KOPT-K1 (cell line): Measurements from ENCODE around the gene FAM110A.
A peak's percentile ranks its signal among the peaks of the same experiment; 100 is the strongest.
"Not testable (repeated sequence)": the region's sequence is repeated elsewhere in the genome, so short reads cannot be mapped to it uniquely, and the experiment has no call there.

ENCODE experiments used
- H3K27ac ChIP-seq: fragments of 200-600 bp; sonication (generic); 2 replicates; pipeline ENCODE4 v1.5.1; 2016; ENCODE audit warnings: antibody characterized with exemption, mild to moderate bottlenecking, low read depth, low read length; ENCODE audit not compliant: poor library complexity, severe bottlenecking
- H3K36me3 ChIP-seq: fragments of 200-600 bp; sonication (generic); 2 replicates; pipeline ENCODE4 v1.5.1; 2017; ENCODE audit warnings: antibody characterized with exemption, mild to moderate bottlenecking, low read length, moderate library complexity; ENCODE audit not compliant: insufficient read depth
- H3K9me3 ChIP-seq: fragments of 200-600 bp; sonication (generic); 2 replicates; pipeline ENCODE4 v1.5.1; 2017; ENCODE audit warnings: antibody characterized with exemption, low read length, mild to moderate bottlenecking; ENCODE audit not compliant: insufficient read depth, poor library complexity, severe bottlenecking

The FAM110A gene

DNA sequence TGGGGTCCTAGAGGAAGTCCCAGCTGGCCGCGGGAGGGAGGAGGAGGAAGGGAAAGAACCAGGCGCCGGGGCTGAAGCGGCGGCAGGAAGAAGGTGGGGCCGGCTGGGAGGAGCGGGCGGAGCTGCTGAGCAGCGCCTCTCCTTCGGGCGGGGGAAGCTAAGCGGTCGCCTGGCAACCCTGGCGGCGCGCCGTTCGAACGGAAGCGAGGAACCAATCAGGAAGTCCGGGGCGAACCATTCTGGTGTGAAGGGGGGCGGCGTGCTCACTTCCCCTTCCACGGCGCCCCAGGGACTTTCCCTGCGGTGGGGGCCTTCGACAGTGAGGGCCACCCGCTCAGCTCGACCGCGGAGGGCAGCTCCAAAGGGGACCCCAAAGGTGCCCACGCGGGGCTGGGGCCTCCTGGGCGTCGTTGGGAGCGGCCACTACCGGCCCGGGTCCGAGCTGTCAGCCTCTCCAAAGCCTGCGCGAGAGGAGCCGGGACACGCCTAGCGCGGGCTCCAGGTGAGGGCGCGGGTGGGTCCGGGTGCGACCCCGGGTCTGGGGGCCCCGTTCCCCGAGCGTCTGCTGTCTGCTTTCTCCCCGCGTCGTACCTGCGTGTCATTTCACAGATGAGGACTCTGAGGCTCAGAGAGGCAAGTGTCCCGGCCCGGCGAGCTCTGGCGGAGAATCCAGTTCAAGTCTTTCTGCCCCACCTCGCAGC lies at the start of gene FAM110A:
FAM110A (plus strand) TSS at position 266 of the 701 bp plus-strand sequence. CDS start 11,090 bp downstream, outside the sequence.
- peak within 1 kb of the TSS; percentile 92 for H3K27ac ChIP-seq
- no peaks in the 10 kb centered on the region for H3K9me3 ChIP-seq
- no peaks in the 10 kb centered on the region for H3K36me3 ChIP-seq

DNA sequence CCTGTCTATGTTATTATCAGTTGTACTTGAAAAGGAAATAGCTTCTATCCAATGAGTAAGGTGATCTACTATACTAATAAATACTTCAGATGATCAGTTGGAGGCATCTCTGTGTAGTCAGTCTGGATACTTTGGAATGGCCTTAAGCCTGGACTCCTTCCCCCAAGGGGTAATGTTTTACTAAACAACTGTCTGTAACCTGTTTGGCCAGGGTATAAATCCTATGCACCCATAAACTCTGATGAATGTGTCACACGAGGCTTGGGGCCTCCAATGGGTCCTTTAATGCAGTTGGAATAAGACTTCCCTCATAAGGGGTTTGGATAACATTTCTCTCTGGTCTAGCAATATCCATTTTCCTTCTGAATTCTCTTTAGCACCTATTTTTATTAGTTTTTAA lies 45.7 kb upstream of the FAM110A start:
- H3K9me3 ChIP-seq: peaks cover 57% of the 10 kb centered on the region
- no peaks in the 10 kb centered on the region for H3K36me3 ChIP-seq
- H3K27ac ChIP-seq: no peak overlapping the region

DNA sequence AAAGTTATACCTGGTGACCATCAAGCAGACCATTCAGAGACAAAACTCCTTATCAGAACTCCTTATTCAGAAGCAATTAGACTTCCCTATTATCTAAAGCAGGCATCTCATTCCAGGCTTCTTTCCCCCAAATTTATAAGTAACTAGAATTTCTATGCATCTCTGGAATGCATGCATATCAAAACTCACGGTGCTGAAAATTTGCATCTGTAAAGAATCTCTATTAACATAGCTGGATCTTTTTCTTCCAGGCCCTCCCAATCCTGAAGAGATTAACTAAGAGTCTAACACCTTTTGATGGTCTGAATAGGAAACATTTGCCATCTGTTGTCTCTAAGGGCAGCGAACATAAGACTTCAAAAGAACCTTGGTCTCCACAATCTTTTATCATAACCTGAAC lies 42.5 kb upstream of the FAM110A start:
- Histone ChIP-seq H3K27ac (no peak overlapping the region), H3K36me3 (no peaks in the 10 kb centered on the region), H3K9me3 (peaks cover 41% of the 10 kb centered on the region)

DNA sequence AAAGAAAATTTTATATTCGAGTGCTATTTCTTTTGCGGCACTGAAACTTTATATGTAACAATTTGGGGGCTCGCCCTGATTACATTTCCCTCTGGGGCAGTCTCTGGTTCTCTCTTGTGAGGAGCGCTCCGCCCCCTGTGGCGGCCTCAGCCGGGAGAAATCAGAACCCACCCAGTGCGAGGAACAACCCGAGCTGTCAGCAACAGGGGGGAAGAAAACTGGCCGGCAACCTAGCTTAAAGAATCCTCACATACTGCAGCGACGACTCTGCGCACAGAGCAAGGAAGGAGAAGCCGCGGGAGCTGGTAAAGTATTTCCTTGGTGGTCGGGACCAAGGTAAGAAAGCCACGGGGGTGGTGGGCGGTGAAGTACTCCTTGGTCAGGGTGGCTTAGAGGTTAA lies 41.3 kb upstream of the FAM110A start:
- no peaks in the 10 kb centered on the region for H3K36me3 ChIP-seq
- peaks cover 37% of the 10 kb centered on the region for H3K9me3 ChIP-seq
- no peak overlapping the region for H3K27ac ChIP-seq

DNA sequence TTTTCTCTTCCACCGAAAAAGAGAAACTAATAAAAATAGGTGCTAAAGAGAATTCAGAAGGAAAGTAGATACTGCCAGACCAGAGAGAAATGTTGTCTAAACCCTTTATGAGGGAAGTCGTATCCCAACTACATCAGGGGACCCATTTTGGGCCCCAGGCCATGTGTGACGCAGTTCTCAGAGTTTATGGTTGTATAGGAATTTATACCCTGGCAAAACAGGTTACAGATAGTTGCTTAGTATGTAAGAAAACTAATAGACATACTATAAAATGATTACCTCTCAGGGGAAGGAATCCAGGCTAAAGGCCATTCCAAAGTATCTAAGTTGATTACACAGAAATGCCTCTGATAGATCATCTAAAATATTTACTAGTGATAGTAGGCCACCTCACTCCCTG lies 36.6 kb upstream of the FAM110A start:
- Histone ChIP-seq H3K36me3 (no peaks in the 10 kb centered on the region), H3K27ac (no peak overlapping the region), H3K9me3 (peaks cover 27% of the 10 kb centered on the region)

DNA sequence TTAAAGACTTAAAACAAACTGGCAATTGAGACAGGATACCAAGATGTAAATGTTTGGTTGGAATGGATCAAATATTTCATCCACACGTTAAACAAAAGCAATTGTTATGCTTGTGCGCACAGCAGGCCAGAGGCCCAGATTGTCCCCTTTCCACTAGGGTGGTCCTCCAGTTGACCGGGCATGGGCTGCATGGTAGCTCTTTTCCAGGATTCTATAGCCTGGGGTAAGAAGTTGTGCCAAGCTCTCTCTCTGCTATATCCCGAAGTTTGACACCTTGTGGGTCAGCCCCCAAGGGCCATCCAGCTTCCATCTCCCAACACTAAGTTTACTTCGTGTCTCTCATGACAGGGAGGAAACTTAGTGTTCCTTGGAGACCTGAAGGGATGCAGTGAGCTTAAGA lies 34.8 kb upstream of the FAM110A start:
- H3K36me3 ChIP-seq, H3K27ac ChIP-seq: not testable (repeated sequence)
- peaks cover 18% of the 10 kb centered on the region for H3K9me3 ChIP-seq

DNA sequence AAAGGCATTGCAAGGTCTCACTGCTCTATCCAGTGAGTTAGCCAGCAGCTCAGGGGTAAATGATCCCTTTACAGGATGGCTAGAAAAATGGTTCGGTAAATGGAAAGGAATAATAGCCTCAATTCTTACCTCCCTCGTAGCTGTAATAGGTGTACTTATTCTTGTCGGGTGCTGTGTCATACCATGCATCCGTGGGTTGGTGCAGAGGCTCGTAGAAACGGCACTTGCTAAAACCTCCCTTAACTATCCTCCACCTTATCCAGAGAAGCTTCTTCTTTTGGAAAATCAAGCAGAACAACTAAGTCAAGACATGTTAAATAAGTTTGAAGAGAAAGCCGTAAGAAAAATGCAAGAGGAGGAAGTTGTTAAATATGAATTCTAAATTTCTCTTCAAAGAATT lies 33.5 kb upstream of the FAM110A start:
- H3K27ac ChIP-seq, H3K36me3 ChIP-seq: not testable (repeated sequence)
- peaks cover 30% of the 10 kb centered on the region for H3K9me3 ChIP-seq

DNA sequence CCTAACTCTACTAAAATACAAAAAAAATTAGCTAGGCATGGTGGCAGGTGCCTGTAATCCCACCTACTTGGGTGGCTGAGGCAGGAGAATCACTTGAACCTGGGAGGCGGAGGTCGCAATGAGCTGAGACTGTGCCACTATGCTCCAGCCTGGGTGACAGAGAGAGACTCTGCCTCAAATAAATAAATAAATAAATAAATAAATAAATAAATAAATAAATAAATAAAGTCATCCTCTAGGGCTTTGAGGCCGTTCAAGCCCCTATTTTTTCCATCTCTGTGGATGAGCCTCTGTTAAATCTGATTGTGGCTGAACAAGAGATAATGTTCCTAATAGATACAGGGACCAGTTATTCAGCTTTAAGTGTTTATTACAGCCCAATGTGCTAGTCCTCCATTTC lies 31.8 kb upstream of the FAM110A start:
- no peaks in the 10 kb centered on the region for H3K36me3 ChIP-seq
- no peak overlapping the region for H3K27ac ChIP-seq
- peaks cover 42% of the 10 kb centered on the region for H3K9me3 ChIP-seq

DNA sequence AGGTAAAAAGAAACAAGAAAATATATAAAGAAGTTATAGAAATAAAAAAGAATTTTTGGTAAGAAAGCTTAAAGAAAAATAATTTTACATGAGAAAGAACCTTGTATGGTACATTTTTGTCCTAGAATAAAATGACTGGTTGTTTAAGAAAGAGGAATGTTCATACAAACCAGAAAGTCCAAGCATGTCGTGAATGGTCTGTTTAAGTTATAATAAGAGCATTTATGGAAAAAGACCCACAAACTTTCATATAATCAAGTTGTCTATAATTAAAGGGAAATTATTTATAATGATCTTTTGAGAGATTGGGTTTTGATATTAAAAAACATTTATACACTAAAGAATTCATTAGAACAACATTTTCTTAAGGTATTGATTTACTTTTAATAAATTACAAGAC lies 27.8 kb upstream of the FAM110A start:
- H3K9me3 ChIP-seq: peaks cover 56% of the 10 kb centered on the region

DNA sequence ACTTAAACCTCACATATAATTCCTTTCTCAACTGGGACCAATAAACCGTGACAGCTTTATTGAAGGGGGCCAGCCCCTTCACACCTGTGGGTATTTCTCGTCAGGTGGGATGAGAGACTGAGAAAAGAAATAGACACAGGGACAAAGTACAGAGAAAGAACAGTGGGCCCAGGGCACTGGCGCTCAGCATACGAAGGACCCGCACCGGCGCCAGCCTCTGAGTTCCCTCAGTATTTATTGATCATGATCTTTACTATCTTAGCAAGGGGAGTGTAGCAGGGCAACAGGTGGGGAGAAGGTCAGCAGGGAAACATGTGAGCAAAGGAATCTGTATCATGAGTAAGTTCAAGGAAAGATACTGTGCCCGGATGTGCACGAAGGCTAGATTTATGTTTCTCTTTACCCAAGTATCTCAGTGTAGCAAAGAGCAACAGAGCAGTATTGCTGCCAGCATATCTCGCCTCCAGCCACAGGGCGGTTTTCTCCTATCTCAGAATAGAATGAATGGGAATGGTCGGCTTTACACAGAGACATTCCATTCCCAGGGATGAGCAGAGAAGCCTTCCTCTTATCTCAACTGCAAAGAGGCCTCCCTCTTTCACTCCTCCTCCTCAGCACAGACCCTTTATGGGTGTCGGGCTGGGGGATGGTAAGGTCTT lies 21.6 kb upstream of the FAM110A start:
- H3K36me3 ChIP-seq, H3K27ac ChIP-seq: not testable (repeated sequence)
- H3K9me3 ChIP-seq: peaks cover 14% of the 10 kb centered on the region

More for the DNA sequence above, 27.8 kb upstream of the FAM110A start:
- Histone ChIP-seq H3K36me3 (no peaks in the 10 kb centered on the region), H3K27ac (no peak overlapping the region)

DNA sequence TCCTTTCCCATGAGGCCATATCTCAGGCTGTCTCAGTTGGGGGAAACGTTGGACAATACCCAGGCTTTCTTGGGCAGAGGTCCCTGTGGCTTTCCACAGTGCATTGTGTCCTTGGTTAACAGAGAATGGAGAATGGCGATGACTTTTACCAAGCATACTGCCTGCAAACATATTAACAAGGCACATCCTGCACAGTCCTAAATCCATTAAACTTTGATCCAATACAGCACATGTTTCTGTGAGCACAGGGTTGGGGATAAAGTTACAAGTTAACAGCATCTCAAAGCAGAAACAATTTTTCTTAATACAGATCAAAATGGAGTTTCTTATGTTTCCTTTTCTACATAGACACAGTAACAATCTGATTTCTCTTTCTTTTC lies 21.1 kb upstream of the FAM110A start:
- H3K36me3 ChIP-seq, H3K27ac ChIP-seq: not testable (repeated sequence)
- peaks cover 13% of the 10 kb centered on the region for H3K9me3 ChIP-seq

DNA sequence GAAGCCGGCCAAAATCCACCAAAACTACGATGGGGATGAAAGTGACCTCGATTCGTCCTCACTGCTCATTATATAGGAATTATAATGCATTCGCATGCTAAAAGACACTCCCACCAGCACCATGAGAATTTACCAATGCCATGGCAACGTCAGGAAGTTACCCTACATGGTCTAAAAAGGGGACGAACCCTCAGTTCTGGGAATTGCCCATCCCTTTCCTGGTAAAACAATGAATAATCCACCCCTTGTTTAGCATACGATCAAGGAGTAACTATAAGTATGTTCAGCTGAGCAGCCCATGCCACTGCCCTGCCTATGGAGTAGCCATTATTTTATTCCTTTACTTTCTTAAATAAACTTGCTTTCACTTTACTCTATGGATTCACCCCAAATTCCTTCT lies 20.1 kb upstream of the FAM110A start:
- no peaks in the 10 kb centered on the region for H3K36me3 ChIP-seq
- H3K27ac ChIP-seq: no peak overlapping the region
- H3K9me3 ChIP-seq: peaks cover 10% of the 10 kb centered on the region

DNA sequence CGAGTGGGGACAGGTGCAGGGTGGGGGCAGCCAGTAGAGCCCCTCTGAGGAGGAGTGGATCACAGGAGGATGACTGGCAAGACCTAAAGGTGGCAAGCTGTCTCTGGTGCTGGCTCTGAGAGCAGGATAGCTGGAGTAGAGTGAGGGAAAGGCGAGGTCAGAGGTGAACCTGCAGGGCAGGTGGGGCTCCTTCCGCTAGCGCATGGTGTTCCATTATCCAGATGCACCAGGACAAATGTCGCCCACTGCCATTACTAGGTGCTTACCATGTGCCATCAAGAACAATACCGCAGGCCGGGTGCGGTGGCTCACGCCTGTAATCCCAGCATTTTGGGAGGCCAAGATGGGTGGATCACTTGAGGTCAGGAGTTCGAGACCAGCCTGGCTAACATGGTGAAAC lies 18.3 kb upstream of the FAM110A start:
- Histone ChIP-seq H3K36me3 (no peaks in the 10 kb centered on the region), H3K9me3 (no peaks in the 10 kb centered on the region), H3K27ac (no peak overlapping the region)

DNA sequence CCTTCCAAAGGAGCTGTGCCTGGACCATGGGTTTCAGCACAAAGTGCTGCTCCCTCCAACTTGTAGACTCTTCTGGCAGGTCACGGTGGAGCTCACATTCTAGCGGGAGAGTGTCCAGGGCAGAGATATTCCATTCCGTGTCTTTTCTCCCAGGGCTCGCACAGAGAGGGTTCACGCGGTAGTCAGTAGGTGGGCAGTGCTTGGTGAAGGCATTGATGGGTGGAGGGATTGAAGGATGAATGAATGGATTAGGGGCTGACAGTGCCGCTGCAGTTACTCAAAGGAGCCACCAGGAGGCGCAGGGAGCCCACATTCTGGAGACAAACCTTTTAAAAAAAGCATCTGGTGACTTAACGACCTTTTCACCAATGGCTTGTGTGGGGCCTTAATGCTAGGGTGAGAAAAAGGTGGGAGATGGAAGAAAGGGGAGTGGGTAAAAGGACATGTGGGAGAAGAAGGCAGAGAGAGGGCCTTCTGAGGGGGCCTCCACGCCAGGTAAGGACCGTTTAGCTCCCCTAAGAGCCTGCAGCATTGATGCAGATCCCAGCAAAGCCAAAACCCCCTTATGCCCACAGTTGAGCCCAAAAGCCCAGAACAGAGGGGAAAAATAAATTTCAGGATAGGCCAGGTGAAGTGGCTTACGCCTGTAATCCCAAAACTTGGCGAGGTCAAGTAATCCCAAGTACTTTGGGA lies 17.5 kb upstream of the FAM110A start:
- no peaks in the 10 kb centered on the region for H3K9me3 ChIP-seq
- H3K36me3 ChIP-seq: no peaks in the 10 kb centered on the region
- no peak overlapping the region for H3K27ac ChIP-seq

DNA sequence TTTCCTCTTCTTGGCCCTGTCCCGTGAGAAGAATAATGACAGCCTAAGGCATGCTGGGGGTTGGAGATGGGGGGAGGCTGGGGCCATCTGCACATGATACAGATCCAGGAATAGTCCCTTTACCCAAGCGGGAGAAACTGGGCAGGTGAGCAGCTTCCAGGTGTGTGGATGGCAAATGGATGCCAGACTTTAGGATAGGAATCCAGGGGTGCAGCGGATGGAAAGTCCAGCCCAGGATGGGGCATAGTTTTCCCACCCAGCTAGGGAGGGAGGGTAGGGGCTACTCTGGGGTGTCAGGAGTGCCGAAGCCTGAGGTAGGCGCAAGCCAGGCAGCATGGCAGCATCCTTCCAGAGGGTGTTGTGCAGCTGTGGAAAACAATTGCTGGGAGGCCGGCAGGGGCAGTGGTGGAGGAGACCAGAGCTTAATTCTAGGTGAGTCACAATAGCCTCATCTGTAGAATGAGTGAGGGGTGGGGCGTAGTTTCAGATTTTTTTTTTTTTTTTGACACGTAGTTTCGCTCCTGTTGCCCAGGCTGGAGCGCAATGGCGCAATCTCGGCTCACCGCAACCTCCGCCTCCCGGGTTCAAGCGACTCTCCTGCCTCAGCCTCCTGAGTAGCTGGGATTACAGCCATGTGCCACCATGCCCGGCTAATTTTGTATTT lies 15.4 kb upstream of the FAM110A start:
- Histone ChIP-seq H3K9me3 (no peaks in the 10 kb centered on the region), H3K27ac (no peak overlapping the region), H3K36me3 (no peaks in the 10 kb centered on the region)
